ENCODE data around the gene AKAP11. TPM values are rescaled to one million over a fixed set of nuclear protein-coding genes. Genes with fewer than 3 reads are reported as not detected.

AKAP11 gene
- total and polyA plus RNA-seq, 9 of the 15 experiments (the other 6 are each of a cell fraction or from before 2014, with no cell fraction given): 2.2 to 31.3 (median 10.9) TPM

GRCh38 chr13:42239161-42239560, 32.8 kb upstream of the AKAP11 start (continued):
- no peak for TF ChIP-seq NR0B1 (IDR thresholded peaks at IDR 0.05; ENCODE audit: partially characterized antibody)

GRCh38 chr13:42239644-42240043, 32.3 kb upstream of the AKAP11 start:
- Histone ChIP-seq H3K27ac (ENCODE audit: extremely low read depth, low read depth, low read length) (no peak overlapping the region), H4K20me1 (replicated peaks; ENCODE audit: control insufficient read depth, insufficient read depth, low read length) (no peaks in the 10 kb centered on the region), H3K27me3 (ENCODE audit: control insufficient read depth in 2 of 2, insufficient read depth in 2 of 2, low read length in 2 of 2) (no peaks in the 10 kb centered on the region), H3K36me3 (ENCODE audit: control insufficient read depth, insufficient read depth, low read length) (no peaks in the 10 kb centered on the region), H3K79me2 (ENCODE audit: control insufficient read depth, insufficient read depth, low read length) (no peaks in the 10 kb centered on the region), H3K9me3 (replicated peaks; ENCODE audit: control insufficient read depth, insufficient read depth, low read depth, low read length) (no peaks in the 10 kb centered on the region), H3K4me1 (replicated peaks in 1 of 2; ENCODE audit: control insufficient read depth in 2 of 2, insufficient read depth in 2 of 2, low read length in 2 of 2) (no peaks in the 10 kb centered on the region), H2AFZ (ENCODE audit: low read depth, low read length) (no peak overlapping the region), H3K9ac (ENCODE audit: insufficient read depth in 1 of 2, low read depth in 2 of 2, low read length in 2 of 2) (no peak overlapping the region), H3K4me2 (ENCODE audit: insufficient read depth, low read length) (no peak overlapping the region), H3K4me3 (no peak overlapping the region), H3K9me1 (ENCODE audit: control insufficient read depth, insufficient read depth, low read length) (no peaks in the 10 kb centered on the region)
- no peak for ATAC-seq
- ChIA-PET CTCF (ENCODE audit: low intra/inter-chr PET ratio) (no interaction called here), POLR2A (no interaction called here)
- in situ Hi-C loops (cut with MboI): no loop called here
- BruUV-seq (replicated peaks): no TSS peak
- intact Hi-C loops (cut with micrococcal nuclease): no loop called here
- FAIRE-seq: no peak
- TF ChIP-seq MBD1 (CRISPR knock-in tag; IDR thresholded peaks at IDR 0.05): no peak
- no peak for TF ChIP-seq CXXC5 (CRISPR knock-in tag; IDR thresholded peaks at IDR 0.05)
- TF ChIP-seq SIRT6 (IDR thresholded peaks at IDR 0.05; ENCODE audit: low read depth, low read length): no peak
- no peak for TF ChIP-seq ZNF24 (IDR thresholded peaks at IDR 0.05)
- no peak for TF ChIP-seq ZNF133 (CRISPR knock-in tag; IDR thresholded peaks at IDR 0.05)
- TF ChIP-seq UBTF (IDR thresholded peaks at IDR 0.05; ENCODE audit: borderline replicate concordance in 1 of 2, low read depth in 2 of 2, low read length in 2 of 2): no peak
- TF ChIP-seq TRIM28 (IDR thresholded peaks at IDR 0.05): no peak
- DNase-seq (ENCODE audit: extremely low read depth in 1 of 4, low spot score in 3 of 4): no peak

All from K562 (cell line).